Esophagus muscularis mucosa (tissue), 4 donors: ENCODE results near the gene HDAC4.

Experiments
- CTCF ChIP-seq, 3 experiments: fragments of 200-600 bp in 2 of 3; fragments of 450-650 bp in 1 of 3; sonication (generic) in 2 of 3; IDR thresholded peaks; one replicate each; pipeline ENCODE4 v1.5.1; 2017 to 2019; ENCODE audit warnings: antibody characterized with exemption in 3 of 3, mild to moderate bottlenecking in 2 of 3, moderate library complexity in 1 of 3
- EP300 ChIP-seq: sonication (generic); formaldehyde crosslinking; IDR thresholded peaks from one replicate; pipeline ENCODE4 v1.6.1; 2017; ENCODE audit warnings: antibody characterized with exemption
- POLR2A ChIP-seq: fragments of 450-650 bp; IDR thresholded peaks from one replicate; pipeline ENCODE4 v1.6.1; 2017; ENCODE audit warnings: antibody characterized with exemption, moderate library complexity, mild to moderate bottlenecking, low read depth
- POLR2AphosphoS5 ChIP-seq, 2 donors: sonication (generic); formaldehyde crosslinking; IDR thresholded peaks; one replicate each; pipeline ENCODE4 v1.6.1; 2017; ENCODE audit warnings: antibody characterized with exemption in 2 of 2

GRCh38 chr2:239355724-239356123 is 45.1 kb downstream of the HDAC4 start:
- TF ChIP-seq CTCF (IDR thresholded peaks at IDR 0.05), result no peak
- no peak for TF ChIP-seq POLR2A
- TF ChIP-seq EP300, result no peak
- TF ChIP-seq POLR2AphosphoS5 (IDR thresholded peaks at IDR 0.05), result no peak
